Karpas-422 (cell line): ENCODE results near the gene TMEM240. TPM values are rescaled to one million over a fixed set of nuclear protein-coding genes. Genes with fewer than 3 reads are reported as not detected.

Source experiments
- DNase-seq: peaks from one replicate; pipeline ENCODE4 v3.0.0-alpha.2; 2015
- H2AFZ ChIP-seq: fragments of 200-600 bp; sonication (generic); 2 replicates; pipeline ENCODE4 v1.6.1; 2014; ENCODE audit warnings: antibody characterized with exemption, low read length, mixed read lengths
- H3K27ac ChIP-seq: fragments of 200-600 bp; sonication (generic); 2 replicates; pipeline ENCODE4 v1.5.1; 2014; ENCODE audit warnings: mild to moderate bottlenecking, low read length, moderate library complexity
- H3K27me3 ChIP-seq: fragments of 200-600 bp; sonication (generic); 2 replicates; pipeline ENCODE4 v1.6.1; 2014; ENCODE audit warnings: low read length, mixed read lengths
- H3K36me3 ChIP-seq: fragments of 200-600 bp; sonication (generic); 2 replicates; pipeline ENCODE4 v1.6.1; 2014; ENCODE audit warnings: low read length, mixed read lengths; ENCODE audit not compliant: insufficient read depth
- H3K4me1 ChIP-seq: fragments of 200-600 bp; sonication (generic); 2 replicates; pipeline ENCODE4 v1.6.1; 2014; ENCODE audit warnings: mild to moderate bottlenecking, low read length, mixed read lengths
- H3K4me2 ChIP-seq: fragments of 200-600 bp; sonication (generic); 2 replicates; pipeline ENCODE4 v1.6.1; 2014; ENCODE audit warnings: low read length, low read depth, mild to moderate bottlenecking; ENCODE audit not compliant: poor library complexity, severe bottlenecking
- H3K4me3 ChIP-seq: fragments of 200-600 bp; sonication (generic); 2 replicates; pipeline ENCODE4 v1.5.1; 2014; ENCODE audit warnings: mild to moderate bottlenecking, antibody characterized with exemption, low read length, mixed read lengths
- H3K79me2 ChIP-seq: fragments of 200-600 bp; sonication (generic); 2 replicates; pipeline ENCODE4 v1.6.1; 2014; ENCODE audit warnings: mild to moderate bottlenecking, low read length, mixed read lengths
- H3K9ac ChIP-seq: fragments of 200-600 bp; sonication (generic); 2 replicates; pipeline ENCODE4 v1.6.0; 2014; ENCODE audit warnings: low read length
- H3K9me2 ChIP-seq: fragments of 200-600 bp; sonication (generic), shearing (Covaris generic); replicated peaks from 2 replicates; pipeline ENCODE4 v1.6.0; 2014; ENCODE audit warnings: mild to moderate bottlenecking, low read length, moderate library complexity; ENCODE audit not compliant: insufficient read depth
- H3K9me3 ChIP-seq: fragments of 300-700, 200-600 bp; sonication (generic); 2 replicates; pipeline ENCODE4 v1.6.1; 2014; ENCODE audit warnings: low read length, mixed read lengths
- H4K20me1 ChIP-seq: fragments of 200-600 bp; sonication (generic); 2 replicates; pipeline ENCODE4 v1.6.1; 2014; ENCODE audit warnings: mild to moderate bottlenecking, antibody characterized with exemption, low read length, low read depth; ENCODE audit not compliant: insufficient read depth
- total RNA-seq: library from RNA; depleted of rRNA; stranded (reverse); fragments of >200 nt; shearing (Covaris generic); gene quantifications from 2 replicates; pipeline ENCODE4 v1.2.3, GENCODE V29; 2014; ENCODE audit warnings: low replicate concordance

TMEM240 gene
- total RNA-seq, 1 experiment from 2014 or later = not detected

GRCh38 chr1:1540818-1541628 lies 599 bp upstream of the TMEM240 start:
- H3K4me3 ChIP-seq = no peak overlapping the region
- no peak overlapping the region for H3K4me2 ChIP-seq
- H3K9me3 ChIP-seq = no peaks in the 10 kb centered on the region
- no peak overlapping the region for H3K9ac ChIP-seq
- H3K79me2 ChIP-seq = no peaks in the 10 kb centered on the region
- H3K36me3 ChIP-seq = no peaks in the 10 kb centered on the region
- no peak for DNase-seq
- no peaks in the 10 kb centered on the region for H3K27me3 ChIP-seq
- H4K20me1 ChIP-seq = no peaks in the 10 kb centered on the region
- H3K4me1 ChIP-seq = no peaks in the 10 kb centered on the region
- no peak overlapping the region for H2AFZ ChIP-seq
- H3K27ac ChIP-seq = no peak overlapping the region
- no peaks in the 10 kb centered on the region for H3K9me2 ChIP-seq

GRCh38 chr1:1539310-1540089 lies 924 bp downstream of the TMEM240 start:
- Histone ChIP-seq H4K20me1 (no peaks in the 10 kb centered on the region), H3K27ac (no peak overlapping the region), H3K79me2 (no peaks in the 10 kb centered on the region), H3K36me3 (no peaks in the 10 kb centered on the region), H3K4me2 (no peak overlapping the region), H2AFZ (no peak overlapping the region), H3K9me2 (no peaks in the 10 kb centered on the region), H3K4me3 (no peak overlapping the region), H3K9me3 (no peaks in the 10 kb centered on the region), H3K27me3 (no peaks in the 10 kb centered on the region), H3K4me1 (no peaks in the 10 kb centered on the region), H3K9ac (no peak overlapping the region)
- DNase-seq = no peak

- Histone ChIP-seq H3K27ac (no peak overlapping the region), H3K27me3 (no peaks in the 10 kb centered on the region), H3K4me2 (no peak overlapping the region), H4K20me1 (no peaks in the 10 kb centered on the region), H3K4me3 (no peak overlapping the region), H3K79me2 (no peaks in the 10 kb centered on the region), H3K4me1 (no peaks in the 10 kb centered on the region), H3K9me2 (no peaks in the 10 kb centered on the region), H3K9me3 (no peaks in the 10 kb centered on the region), H2AFZ (no peak overlapping the region), H3K9ac (no peak overlapping the region), H3K36me3 (no peaks in the 10 kb centered on the region)
- DNase-seq = no peak
Observed at GRCh38 chr1:1538989-1539309, 1.5 kb downstream of the TMEM240 start.

- no peaks in the 10 kb centered on the region for H3K27me3 ChIP-seq
- DNase-seq = no peak
- no peak overlapping the region for H3K9ac ChIP-seq
- H3K36me3 ChIP-seq = no peaks in the 10 kb centered on the region
- H3K79me2 ChIP-seq = no peaks in the 10 kb centered on the region
- H3K9me2 ChIP-seq = no peaks in the 10 kb centered on the region
- no peak overlapping the region for H3K27ac ChIP-seq
- no peaks in the 10 kb centered on the region for H3K9me3 ChIP-seq
- no peak overlapping the region for H2AFZ ChIP-seq
- H4K20me1 ChIP-seq = no peaks in the 10 kb centered on the region
- no peaks in the 10 kb centered on the region for H3K4me1 ChIP-seq
- H3K4me3 ChIP-seq = no peak overlapping the region
- H3K4me2 ChIP-seq = no peak overlapping the region
Observed at GRCh38 chr1:1538334-1538733, 2.1 kb downstream of the TMEM240 start.

- no peaks in the 10 kb centered on the region for H3K79me2 ChIP-seq
- H3K36me3 ChIP-seq = no peaks in the 10 kb centered on the region
- H3K27ac ChIP-seq = no peak overlapping the region
- no peak overlapping the region for H3K4me3 ChIP-seq
- H3K27me3 ChIP-seq = no peaks in the 10 kb centered on the region
- no peak overlapping the region for H3K9ac ChIP-seq
- DNase-seq = no peak
- H3K9me3 ChIP-seq = no peaks in the 10 kb centered on the region
- H3K4me1 ChIP-seq = no peaks in the 10 kb centered on the region
- no peaks in the 10 kb centered on the region for H4K20me1 ChIP-seq
- H3K4me2 ChIP-seq = no peak overlapping the region
- no peak overlapping the region for H2AFZ ChIP-seq
- H3K9me2 ChIP-seq = no peaks in the 10 kb centered on the region
Observed at GRCh38 chr1:1537626-1538250, 2.7 kb downstream of the TMEM240 start.

- Histone ChIP-seq H3K9me2 (no peaks in the 10 kb centered on the region), H4K20me1 (no peaks in the 10 kb centered on the region), H3K9ac (no peak overlapping the region), H3K4me3 (no peak overlapping the region), H2AFZ (no peak overlapping the region), H3K4me2 (no peak overlapping the region), H3K79me2 (no peaks in the 10 kb centered on the region), H3K27ac (no peak overlapping the region), H3K27me3 (no peaks in the 10 kb centered on the region), H3K36me3 (peaks cover under 1% of the 10 kb centered on the region; the same call in 1 of the 2 replicates), H3K4me1 (no peaks in the 10 kb centered on the region), H3K9me3 (no peaks in the 10 kb centered on the region; the same call in 1 of the 2 replicates)
- DNase-seq = no peak
Observed at GRCh38 chr1:1536938-1537546, 3.4 kb downstream of the TMEM240 start.

- DNase-seq = no peak
- no peaks in the 10 kb centered on the region for H4K20me1 ChIP-seq
- no peaks in the 10 kb centered on the region for H3K27me3 ChIP-seq
- peaks cover 3% of the 10 kb centered on the region; the same call in 1 of the 2 replicates for H3K36me3 ChIP-seq
- H3K9ac ChIP-seq = no peak overlapping the region
- H2AFZ ChIP-seq = no peak overlapping the region
- no peaks in the 10 kb centered on the region; the same call in 1 of the 2 replicates for H3K9me3 ChIP-seq
- H3K27ac ChIP-seq = no peak overlapping the region
- no peaks in the 10 kb centered on the region for H3K79me2 ChIP-seq
- no peak overlapping the region for H3K4me3 ChIP-seq
- H3K9me2 ChIP-seq = no peaks in the 10 kb centered on the region
- no peaks in the 10 kb centered on the region for H3K4me1 ChIP-seq
- no peak overlapping the region for H3K4me2 ChIP-seq
Observed at GRCh38 chr1:1536019-1536937, 4.1 kb downstream of the TMEM240 start.
